Activated B cell treated with CpG ODN at 0.5 μM for 24 hours (primary cell): ENCODE measurements around the gene PBX3. TPM values are rescaled to one million over a fixed set of nuclear protein-coding genes. Genes with fewer than 3 reads are reported as not detected.

ENCODE experiments used
- ATAC-seq: fragments of 200-7000 bp; cut with Tn5 transposase; one replicate; pipeline ENCODE4 v1.10.0; 2021; ENCODE audit warnings: low read depth, mild to moderate bottlenecking, moderate library complexity
- CTCF ChIA-PET: fragments of 350-600 bp; sonication (Branson Sonifier 250); formaldehyde crosslinking; loops from one replicate; lab custom pipeline; 2021; ENCODE audit warnings: antibody characterized with exemption; lab: Charles Lee
- POLR2A ChIA-PET: fragments of 350-600 bp; sonication (Branson Sonifier 250); formaldehyde crosslinking; loops from one replicate; lab custom pipeline; 2021; ENCODE audit warnings: antibody characterized with exemption; lab: Charles Lee
- DNase-seq: peaks from one replicate; pipeline ENCODE4 v3.0.0; 2022
- H3K27ac Mint-ChIP-seq: one replicate; pipeline ENCODE4 v1.8.0; 2020; ENCODE audit warnings: mixed read lengths
- H3K27me3 Mint-ChIP-seq: one replicate; pipeline ENCODE4 v1.8.0; 2021; ENCODE audit warnings: mixed read lengths
- H3K36me3 Mint-ChIP-seq: one replicate; pipeline ENCODE4 v1.8.0; 2021; ENCODE audit warnings: low read depth, mixed read lengths
- H3K4me1 Mint-ChIP-seq: one replicate; pipeline ENCODE4 v1.8.0; 2021; ENCODE audit warnings: mixed read lengths
- H3K4me3 Mint-ChIP-seq: one replicate; pipeline ENCODE4 v1.8.0; 2020; ENCODE audit warnings: mild to moderate bottlenecking, mixed read lengths
- H3K9me3 Mint-ChIP-seq: one replicate; pipeline ENCODE4 v1.8.0; 2020; ENCODE audit warnings: mixed read lengths
- CTCF ChIP-seq: fragments of 200-600 bp; IDR thresholded peaks from one replicate; pipeline ENCODE4 v1.8.0; 2022; ENCODE audit warnings: antibody characterized with exemption, mild to moderate bottlenecking
- intact Hi-C: fragments of 100-400 bp; cut with micrococcal nuclease; formaldehyde crosslinking; loops from one replicate; pipeline ENCODE4 v1.15.1; 2024
- total RNA-seq: library from RNA; stranded (reverse); gene quantifications from 2 replicates; pipeline ENCODE4 v1.2.3, GENCODE V29; 2022

Gene PBX3
- total RNA-seq, 1 donor from 2014 or later = 37.2 TPM

GRCh38 chr9:125831054-125831453, 83.9 kb downstream of the PBX3 start:
- no peak for DNase-seq
- no peak for ATAC-seq
- ChIA-PET CTCF (interaction anchor here (1.3 kb wide), 1 partner anchor 11 kb away, joined by 3 read pairs; no protein-coding TSS in a partner anchor), POLR2A (interaction anchor here (0.6 to 3.3 kb wide), 5 partner anchors 9 to 247 kb away, joined by 3 to 21 read pairs (median 4); partner anchors contain the start of gene MAPKAP1)
- H3K27ac Mint-ChIP-seq = peak overlapping the region; percentile 67
- intact Hi-C loops = no loop called here
- H3K36me3 Mint-ChIP-seq = no peaks in the 10 kb centered on the region
- no peaks in the 10 kb centered on the region for H3K27me3 Mint-ChIP-seq
- H3K9me3 Mint-ChIP-seq = no peaks in the 10 kb centered on the region
- H3K4me3 Mint-ChIP-seq = peak overlapping the region; percentile 50
- no peak for TF ChIP-seq CTCF
- H3K4me1 Mint-ChIP-seq = peaks cover 22% of the 10 kb centered on the region

GRCh38 chr9:125831616-125832015, 84.4 kb downstream of the PBX3 start:
- ChIA-PET CTCF (no interaction called here), POLR2A (interaction anchor here (1.0 to 3.3 kb wide), 3 partner anchors 11 to 56 kb away, joined by 3 to 21 read pairs (median 3); no protein-coding TSS in a partner anchor)
- DNase-seq = no peak
- ATAC-seq = no peak
- no peak for TF ChIP-seq CTCF
- intact Hi-C loops = no loop called here
- Mint-ChIP-seq H3K9me3 (no peaks in the 10 kb centered on the region), H3K27me3 (no peaks in the 10 kb centered on the region), H3K4me3 (no peak overlapping the region), H3K4me1 (peaks cover 23% of the 10 kb centered on the region), H3K27ac (no peak overlapping the region), H3K36me3 (no peaks in the 10 kb centered on the region)

GRCh38 chr9:125835655-125836054, 88.5 kb downstream of the PBX3 start:
- Mint-ChIP-seq H3K4me1 (peaks cover 41% of the 10 kb centered on the region), H3K27me3 (no peaks in the 10 kb centered on the region), H3K36me3 (no peaks in the 10 kb centered on the region), H3K9me3 (no peaks in the 10 kb centered on the region), H3K4me3 (no peak overlapping the region), H3K27ac (no peak overlapping the region)
- DNase-seq = no peak
- TF ChIP-seq CTCF = no peak
- ChIA-PET CTCF (no interaction called here), POLR2A (no interaction called here)
- ATAC-seq = no peak
- intact Hi-C loops = no loop called here

- Mint-ChIP-seq H3K4me3 (no peak overlapping the region), H3K27ac (peak overlapping the region; percentile 70), H3K4me1 (peaks cover 57% of the 10 kb centered on the region), H3K27me3 (no peaks in the 10 kb centered on the region), H3K36me3 (no peaks in the 10 kb centered on the region), H3K9me3 (no peaks in the 10 kb centered on the region)
- DNase-seq = no peak
- CTCF ChIA-PET = no interaction called here
- TF ChIP-seq CTCF = no peak
- ATAC-seq = no peak
- intact Hi-C loops = loop anchor here (1.0 kb wide), 1 partner anchor 9 kb away; no protein-coding TSS in a partner anchor
- POLR2A ChIA-PET = interaction anchor here (1.8 kb wide), 1 partner anchor 10 kb away, joined by 6 read pairs; no protein-coding TSS in a partner anchor
Measured at GRCh38 chr9:125839317-125839716, 92.1 kb downstream of the PBX3 start.

GRCh38 chr9:125841444-125841843, 94.3 kb downstream of the PBX3 start:
- POLR2A ChIA-PET = interaction anchor here (0.6 to 4.9 kb wide), 3 partner anchors 11 to 74 kb away, joined by 3 to 21 read pairs (median 3); no protein-coding TSS in a partner anchor
- CTCF ChIA-PET = interaction anchor here (1.3 kb wide), 1 partner anchor 12 kb away, joined by 3 read pairs; no protein-coding TSS in a partner anchor

More at GRCh38 chr9:125841444-125841843, 94.3 kb downstream of the PBX3 start:
- no peak for TF ChIP-seq CTCF
- H3K4me1 Mint-ChIP-seq = peaks cover 66% of the 10 kb centered on the region
- no peaks in the 10 kb centered on the region for H3K27me3 Mint-ChIP-seq
- H3K9me3 Mint-ChIP-seq = no peaks in the 10 kb centered on the region
- intact Hi-C loops = no loop called here
- H3K27ac Mint-ChIP-seq = peak overlapping the region; percentile 12
- ATAC-seq = peak; percentile 57
- no peak for DNase-seq
- H3K36me3 Mint-ChIP-seq = no peaks in the 10 kb centered on the region
- H3K4me3 Mint-ChIP-seq = peak overlapping the region; percentile 32
